Purkinje cell (primary cell): ENCODE results near the gene ARHGEF7. TPM values are rescaled to one million over a fixed set of nuclear protein-coding genes. Genes with fewer than 3 reads are reported as not detected.

Experiments used
- polyA plus RNA-seq: library from polyadenylated mRNA; unstranded; fragments of >200 nt; fragmentation: Nextera tagmentation; gene quantifications from 2 replicates; pipeline ENCODE4 v1.2.1, GENCODE V29; 2014

Gene ARHGEF7
- polyA plus RNA-seq: 17.4 and 22.2 TPM in 2 replicates

GRCh38 chr13:111115061-111115964 lies at the start of gene ARHGEF7:
Gene ARHGEF7, plus strand, starts transcription at chr13:111115310. Its CDS starts 217 bp downstream, at chr13:111115527.

GRCh38 chr13:111319998-111320911 lies 205.1 kb downstream of the ARHGEF7 start, which contains the start of gene TEX29:
Gene TEX29, plus strand, starts transcription at chr13:111320642. Its CDS starts 249 bp downstream, at chr13:111320891.

Other genes starting within 250 kb of the ARHGEF7 start
- gene ANKRD10, start 200.2 kb upstream of the ARHGEF7 start, polyA plus RNA-seq: 49.4 and 49.8 TPM in 2 replicates
- 4.9 TPM in 1 of 2 replicates, not detected in the other for gene TEX29, start 205.3 kb downstream of the ARHGEF7 start, polyA plus RNA-seq